H1 (cell line): ENCODE data around the gene RBMS1. TPM values are rescaled to one million over a fixed set of nuclear protein-coding genes. Genes with fewer than 3 reads are reported as not detected.

ENCODE experiments used
- CTCF ChIA-PET: fragments of 300-600 bp; sonication (Branson Sonifier 250); formaldehyde crosslinking; loops from one replicate; lab custom pipeline; 2021; ENCODE audit not compliant: partially characterized antibody; lab: Charles Lee
- POLR2A ChIA-PET: fragments of 300-600 bp; sonication (Branson Sonifier 250); formaldehyde crosslinking; loops from one replicate; lab custom pipeline; 2021; ENCODE audit warnings: inconsistent platforms; ENCODE audit not compliant: partially characterized antibody; lab: Charles Lee
- DNase-seq, 2 experiments: peaks; one replicate each; pipeline versions ENCODE4 v3.0.0 to v3.0.0-alpha.2; 2010 to 2022; ENCODE audit warnings: low spot score in 2 of 2, low read depth in 1 of 2, mixed read lengths in 1 of 2
- FAIRE-seq: peaks from 2 replicates; lab custom pipeline; 2011; peaks lifted over from hg19 to GRCh38; lab: Jason Lieb, UNC
- H2AFZ ChIP-seq: 2 replicates; pipeline ENCODE4 v1.8.1; 2012; ENCODE audit warnings: low read length, inconsistent platforms
- H2AK5ac ChIP-seq: 2 replicates; pipeline ENCODE4 v1.6.1; 2013; ENCODE audit warnings: low read depth, low read length
- H2BK120ac ChIP-seq: replicated peaks from 2 replicates; pipeline ENCODE3; 2013; ENCODE audit warnings: low read depth, low read length, inconsistent platforms
- H2BK12ac ChIP-seq: 2 replicates; pipeline ENCODE4 v1.6.1; 2013; ENCODE audit warnings: low read depth, low read length
- H2BK15ac ChIP-seq: 2 replicates; pipeline ENCODE4 v1.6.1; 2013; ENCODE audit warnings: low read length
- H2BK20ac ChIP-seq: 2 replicates; pipeline ENCODE4 v1.6.1; 2013; ENCODE audit warnings: low read length
- H2BK5ac ChIP-seq: 2 replicates; pipeline ENCODE4 v1.6.1; 2013; ENCODE audit warnings: low read depth, low read length
- H3K14ac ChIP-seq: 2 replicates; pipeline ENCODE4 v1.6.1; 2013; ENCODE audit warnings: inconsistent platforms; ENCODE audit not compliant: insufficient read length
- H3K18ac ChIP-seq: 2 replicates; pipeline ENCODE4 v1.6.1; 2013; ENCODE audit warnings: low read length; ENCODE audit errors: extremely low read depth
- H3K23ac ChIP-seq: 2 replicates; pipeline ENCODE4 v1.6.1; 2013; ENCODE audit warnings: inconsistent platforms; ENCODE audit not compliant: insufficient read length
- H3K23me2 ChIP-seq: 2 replicates; pipeline ENCODE4 v1.6.1; 2013; ENCODE audit warnings: low read depth, low read length
- H3K27ac ChIP-seq: 2 replicates; pipeline ENCODE4 v1.6.1; 2011; ENCODE audit warnings: low read depth, low read length, inconsistent platforms
- H3K27me3 ChIP-seq, 4 experiments: replicated peaks in 1 of 4; 1 replicate in 1 of 4; 2 replicates in 3 of 4; pipeline versions ENCODE4 v1.6.1 to v1.8.1; 2011 to 2013; ENCODE audit warnings: low read length in 3 of 4, mild to moderate bottlenecking in 3 of 4, inconsistent platforms in 2 of 4, mixed read lengths in 2 of 4, moderate library complexity in 1 of 4; ENCODE audit not compliant: control insufficient read depth in 3 of 4, insufficient read depth in 3 of 4; ENCODE audit errors: extremely low read depth in 1 of 4
- H3K36me3 ChIP-seq, 4 experiments: 2 replicates each; pipeline versions ENCODE4 v1.6.1 to v1.8.1; 2011 to 2013; ENCODE audit warnings: mild to moderate bottlenecking in 4 of 4, low read length in 3 of 4, moderate library complexity in 2 of 4, control low read depth in 1 of 4, inconsistent platforms in 1 of 4; ENCODE audit not compliant: insufficient read depth in 4 of 4, control insufficient read depth in 2 of 4
- H3K4ac ChIP-seq: replicated peaks from 2 replicates; pipeline ENCODE3; 2013; ENCODE audit warnings: low read length, low read depth, mixed read lengths, inconsistent platforms; ENCODE audit not compliant: insufficient read length
- H3K4me1 ChIP-seq, 4 experiments: replicated peaks in 1 of 4; 1 replicate in 1 of 4; 2 replicates in 3 of 4; pipeline versions ENCODE4 v1.6.1 to v1.8.1; 2011 to 2013; ENCODE audit warnings: low read length in 3 of 4, inconsistent platforms in 2 of 4, mixed read lengths in 1 of 4; ENCODE audit not compliant: insufficient read depth in 4 of 4, control insufficient read depth in 3 of 4
- H3K4me2 ChIP-seq, 2 experiments: 2 replicates each; pipeline versions ENCODE4 v1.6.1 to v1.8.1; 2011 to 2013; ENCODE audit warnings: low read depth in 2 of 2, low read length in 2 of 2, control low read depth in 1 of 2, inconsistent platforms in 1 of 2, mild to moderate bottlenecking in 1 of 2; ENCODE audit not compliant: insufficient read depth in 1 of 2
- H3K4me3 ChIP-seq, 4 experiments: fragments of 200-600, 300-600 bp in 1 of 4; sonication (generic), shearing (Covaris generic), sonication (Bioruptor Twin) in 1 of 4; 2 replicates each; pipeline versions ENCODE4 v1.5.1 to v1.8.1; 2011 to 2016; ENCODE audit warnings: low read length in 4 of 4, low read depth in 3 of 4, control low read depth in 2 of 4, inconsistent platforms in 2 of 4, mild to moderate bottlenecking in 2 of 4, mixed read lengths in 1 of 4, moderate library complexity in 1 of 4; ENCODE audit not compliant: insufficient read depth in 2 of 4; ENCODE audit errors: extremely low read depth in 1 of 4
- H3K56ac ChIP-seq: replicated peaks from 2 replicates; pipeline ENCODE3; 2013; ENCODE audit warnings: low read depth, mild to moderate bottlenecking, mixed read lengths, low read length, inconsistent platforms; ENCODE audit not compliant: insufficient read length
- H3K79me1 ChIP-seq: 2 replicates; pipeline ENCODE4 v1.6.1; 2013; ENCODE audit warnings: low read depth, low read length, control low read depth
- H3K79me2 ChIP-seq, 2 experiments: 2 replicates each; pipeline versions ENCODE4 v1.6.1 to v1.8.1; 2012 to 2013; ENCODE audit warnings: low read length in 2 of 2, mild to moderate bottlenecking in 2 of 2, inconsistent platforms in 1 of 2; ENCODE audit not compliant: insufficient read depth in 2 of 2, control insufficient read depth in 1 of 2
- H3K9ac ChIP-seq, 4 experiments: replicated peaks in 1 of 4; 1 replicate in 1 of 4; 2 replicates in 3 of 4; pipeline versions ENCODE4 v1.6.1 to v1.8.1; 2011 to 2013; ENCODE audit warnings: low read depth in 3 of 4, low read length in 3 of 4, control low read depth in 2 of 4, mild to moderate bottlenecking in 2 of 4, moderate library complexity in 2 of 4, inconsistent platforms in 1 of 4; ENCODE audit errors: extremely low read depth in 1 of 4
- H3K9me3 ChIP-seq, 2 experiments: 2 replicates each; pipeline versions ENCODE4 v1.6.1 to v1.8.1; 2012 to 2013; ENCODE audit warnings: mild to moderate bottlenecking in 2 of 2, moderate library complexity in 2 of 2, control low read depth in 1 of 2, inconsistent platforms in 1 of 2, low read depth in 1 of 2, low read length in 1 of 2, mixed read lengths in 1 of 2; ENCODE audit not compliant: insufficient read depth in 2 of 2
- H4K20me1 ChIP-seq, 2 experiments: replicated peaks in 1 of 2; 2 replicates each; pipeline versions ENCODE3 to v1.8.1; 2011 to 2013; ENCODE audit warnings: inconsistent platforms in 2 of 2, low read length in 2 of 2, mild to moderate bottlenecking in 1 of 2; ENCODE audit not compliant: insufficient read depth in 2 of 2, control insufficient read depth in 1 of 2
- H4K5ac ChIP-seq: 2 replicates; pipeline ENCODE4 v1.6.1; 2013; ENCODE audit warnings: low read length, low read depth, mixed read lengths, inconsistent platforms; ENCODE audit not compliant: insufficient read length
- H4K8ac ChIP-seq: 2 replicates; pipeline ENCODE4 v1.8.0; 2013; ENCODE audit warnings: mild to moderate bottlenecking, moderate library complexity, low read length, inconsistent platforms; ENCODE audit not compliant: insufficient read depth; ENCODE audit errors: extremely low read depth
- H4K91ac ChIP-seq: replicated peaks from 2 replicates; pipeline ENCODE3; 2013; ENCODE audit warnings: low read length, mixed read lengths, inconsistent platforms; ENCODE audit not compliant: insufficient read length
- ATF3 ChIP-seq: IDR thresholded peaks from 2 replicates; pipeline ENCODE4 v1.6.1; 2011; ENCODE audit warnings: low read depth, mild to moderate bottlenecking, low read length; ENCODE audit not compliant: insufficient read depth
- BACH1 ChIP-seq: IDR thresholded peaks from 2 replicates; pipeline ENCODE4 v1.6.1; 2012; ENCODE audit warnings: low read length, improper control_type of control experiment
- CHD1 ChIP-seq: IDR thresholded peaks from 2 replicates; pipeline ENCODE4 v1.6.1; 2012; ENCODE audit warnings: low read depth, low read length, improper control_type of control experiment
- GABPA ChIP-seq: IDR thresholded peaks from 2 replicates; pipeline ENCODE4 v1.6.1; 2011; ENCODE audit warnings: mild to moderate bottlenecking, low read length, moderate library complexity, borderline replicate concordance; ENCODE audit not compliant: insufficient read depth
- HDAC2 ChIP-seq, 2 experiments: fragments of 300-600 bp in 1 of 2; sonication (generic) in 1 of 2; IDR thresholded peaks; 2 replicates each; pipeline ENCODE4 v1.6.1; 2011 to 2012; ENCODE audit warnings: low read depth in 2 of 2, low read length in 2 of 2, mild to moderate bottlenecking in 2 of 2, moderate library complexity in 2 of 2, borderline replicate concordance in 1 of 2, inconsistent platforms in 1 of 2
- KDM1A ChIP-seq: fragments of 200-600, 300-600 bp; sonication (generic); IDR thresholded peaks from 2 replicates; pipeline ENCODE4 v1.7.1; 2016; ENCODE audit warnings: mild to moderate bottlenecking, low read length, borderline replicate concordance
- KDM5A ChIP-seq: fragments of 200-600 bp; IDR thresholded peaks from 2 replicates; pipeline ENCODE4 v1.7.1; 2012; ENCODE audit warnings: mild to moderate bottlenecking, low read length, inconsistent platforms, mixed read lengths
- PHF8 ChIP-seq: fragments of 200-600 bp; sonication (generic); conservative IDR thresholded peaks from 2 replicates; pipeline ENCODE4 v1.7.1; 2012; ENCODE audit warnings: low read depth, mild to moderate bottlenecking, inconsistent platforms, low read length, moderate library complexity
- POLR2A ChIP-seq, 2 experiments: IDR thresholded peaks; 1 replicate in 1 of 2; 2 replicates in 1 of 2; pipeline ENCODE4 v1.6.1; 2011; ENCODE audit warnings: low read depth in 2 of 2, low read length in 2 of 2, mild to moderate bottlenecking in 2 of 2; ENCODE audit errors: control extremely low read depth in 1 of 2
- POU5F1 ChIP-seq: IDR thresholded peaks from 2 replicates; pipeline ENCODE4 v1.6.1; 2011; ENCODE audit warnings: low read depth, mild to moderate bottlenecking, low read length, moderate library complexity
- RAD21 ChIP-seq, 2 experiments: IDR thresholded peaks in 1 of 2; conservative IDR thresholded peaks in 1 of 2; 2 replicates each; pipeline ENCODE4 v1.6.1; 2011; ENCODE audit warnings: low read depth in 2 of 2, low read length in 2 of 2, improper control_type of control experiment in 1 of 2, inconsistent platforms in 1 of 2, mild to moderate bottlenecking in 1 of 2, moderate library complexity in 1 of 2
- RXRA ChIP-seq: IDR thresholded peaks from 2 replicates; pipeline ENCODE4 v1.6.1; 2011; ENCODE audit warnings: low read depth, mild to moderate bottlenecking, low read length, moderate library complexity; ENCODE audit not compliant: insufficient read depth
- SP2 ChIP-seq: IDR thresholded peaks from 2 replicates; pipeline ENCODE4 v1.6.1; 2012; ENCODE audit warnings: mild to moderate bottlenecking, low read length, inconsistent platforms
- WGBS, 2 experiments: shearing (Covaris generic) in 1 of 2; methylation state at CpG; one replicate each; pipeline versions ENCODE4 v1.1.6 to v1.1.7; 2013 to 2015; ENCODE audit warnings: low lambda C conversion rate in 2 of 2, mixed read lengths in 2 of 2, inconsistent platforms in 1 of 2, low coverage in 1 of 2, missing lambda C conversion rate in 1 of 2; ENCODE audit not compliant: insufficient replicate concordance in 2 of 2, insufficient coverage in 1 of 2, insufficient read length in 1 of 2; ENCODE audit errors: extremely low coverage in 1 of 2, missing lambda C conversion rate in 1 of 2; 5-methylcytosine and 5-hydroxymethylcytosine counted together
- polyA plus RNA-seq, 7 experiments: library from polyadenylated mRNA; depleted of rRNA in 3 of 7; stranded (reverse) in 5 of 7; unstranded in 2 of 7; fragments of >200 nt in 5 of 7; fragments of 200-250 nt in 2 of 7; gene quantifications; 1 replicate in 5 of 7; 2 replicates in 1 of 7; 4 replicates in 1 of 7; pipeline versions ENCODE4 v1.2.1 to v1.2.3, GENCODE V29; 2011 to 2013; ENCODE audit warnings: missing spikeins in 2 of 7, mixed read lengths in 2 of 7
- total RNA-seq: library from RNA; stranded (reverse); fragmentation: NEBNext Ultra II Directional; extraction: Animal tissue kit (Norgen Biotek cat#: 25700); gene quantifications from 2 replicates; pipeline ENCODE4 v1.2.1, GENCODE V29; 2021

RBMS1 gene
- total and polyA plus RNA-seq, 2 of the 8 experiments (the other 6 are each of a cell fraction or from before 2014, with no cell fraction given): 53.7 to 60.0 TPM

DNA sequence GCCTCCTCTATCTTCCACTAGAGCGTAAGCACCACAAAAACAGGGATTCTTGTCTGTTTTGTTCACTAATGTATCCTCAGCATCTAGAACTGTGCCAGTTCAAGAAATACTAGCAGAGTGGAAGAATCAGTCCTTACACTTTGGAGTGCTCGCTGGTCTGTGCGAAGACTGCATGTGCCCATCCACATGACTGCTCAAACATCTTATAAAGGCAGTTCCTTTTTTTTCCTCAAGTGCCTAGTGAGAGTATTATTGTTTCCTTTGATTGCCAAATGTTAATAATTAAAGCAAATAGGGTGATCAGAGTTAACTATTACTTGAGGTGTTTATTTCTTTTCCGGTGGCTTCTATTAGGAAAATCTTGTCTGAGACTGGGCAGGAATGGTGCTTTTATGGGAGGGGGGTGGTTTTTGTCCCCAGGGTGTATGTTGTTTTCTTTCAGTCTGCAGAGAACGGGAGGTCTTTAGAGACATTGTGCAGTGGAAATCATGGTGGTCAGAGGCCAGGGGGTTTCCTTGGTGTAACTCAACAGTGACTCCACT is 247.9 kb downstream of the RBMS1 start:
- Histone ChIP-seq H2AK5ac (no peak overlapping the region), H4K91ac (no peak overlapping the region), H3K4me1 (no peaks in the 10 kb centered on the region), H3K14ac (no peak overlapping the region), H3K9me3 (no peaks in the 10 kb centered on the region), H3K23me2 (no peaks in the 10 kb centered on the region), H3K4ac (no peak overlapping the region), H2BK15ac (no peak overlapping the region), H3K4me2 (no peak overlapping the region), H2BK5ac (no peak overlapping the region), H3K56ac (no peak overlapping the region), H3K36me3 (no peaks in the 10 kb centered on the region), H2BK120ac (no peak overlapping the region), H3K23ac (no peak overlapping the region), H3K9ac (no peak overlapping the region), H3K79me1 (no peaks in the 10 kb centered on the region), H3K27ac (no peak overlapping the region), H2AFZ (no peak overlapping the region), H2BK12ac (no peak overlapping the region), H4K5ac (no peak overlapping the region), H4K8ac (no peak overlapping the region), H3K79me2 (no peaks in the 10 kb centered on the region), H2BK20ac (no peak overlapping the region), H3K4me3 (no peak overlapping the region), H3K27me3 (no peaks in the 10 kb centered on the region), H4K20me1 (no peaks in the 10 kb centered on the region), H3K18ac (no peak overlapping the region)
- 89% methylated on average over 5 of the region's 5 CpGs; no CpG with 5 or more reads in 1 of the 2 experiments for WGBS, 2 experiments
- ChIA-PET CTCF (interaction anchor here (1.2 kb wide), 1 partner anchor 136 kb away, joined by 3 read pairs; no protein-coding TSS in a partner anchor), POLR2A (no interaction called here)
- FAIRE-seq (no peak), DNase-seq (no peak)
- TF ChIP-seq POU5F1 (no peak), POLR2A (IDR thresholded peaks at IDR 0.05; ENCODE audit: control extremely low read depth in 1 of 2, low read depth in 2 of 2, low read length in 2 of 2) (no peak), GABPA (no peak), CHD1 (no peak), HDAC2 (IDR thresholded peaks at IDR 0.05; ENCODE audit: borderline replicate concordance in 1 of 2, low read depth in 2 of 2, low read length in 2 of 2) (no peak), ATF3 (no peak), SP2 (no peak), PHF8 (no peak), RAD21 (IDR thresholded peaks at IDR 0.05 in 1 of 2, conservative IDR thresholded peaks at IDR 0.05 in 1 of 2; ENCODE audit: low read depth in 2 of 2, low read length in 2 of 2) (no peak), KDM1A (no peak), BACH1 (no peak), RXRA (no peak), KDM5A (no peak)
